ENCODE measurements around the gene MTRF1. TPM values are rescaled to one million over a fixed set of nuclear protein-coding genes. Genes with fewer than 3 reads are reported as not detected.

Gene MTRF1
- total RNA-seq, 1 donor from 2014 or later, result 17.2 TPM

- H3K4me1 Mint-ChIP-seq, result peaks cover 10% of the 10 kb centered on the region
- peaks cover 6% of the 10 kb centered on the region for H3K9me3 Mint-ChIP-seq
- H3K4me3 Mint-ChIP-seq, result no peak overlapping the region
- H3K27ac Mint-ChIP-seq, result no peak overlapping the region
- no peaks in the 10 kb centered on the region for H3K27me3 Mint-ChIP-seq (ENCODE audit: low read depth)
- no peak for TF ChIP-seq CTCF (IDR thresholded peaks at IDR 0.05; ENCODE audit: unreplicated experiment)
- peaks cover 26% of the 10 kb centered on the region for H3K36me3 Mint-ChIP-seq
- DNase-seq (ENCODE audit: low spot score in 2 of 2, unreplicated experiment in 2 of 2), result no peak
Observed at GRCh38 chr13:41259875-41260501, 3.4 kb downstream of the MTRF1 start.

GRCh38 chr13:41257535-41257934 lies 5.8 kb downstream of the MTRF1 start:
- DNase-seq (ENCODE audit: low spot score in 2 of 2, unreplicated experiment in 2 of 2), result no peak
- Mint-ChIP-seq H3K9me3 (peaks cover 6% of the 10 kb centered on the region), H3K27me3 (ENCODE audit: low read depth) (no peaks in the 10 kb centered on the region), H3K36me3 (peaks cover 33% of the 10 kb centered on the region), H3K27ac (no peak overlapping the region), H3K4me3 (no peak overlapping the region), H3K4me1 (peaks cover 3% of the 10 kb centered on the region)
- no peak for TF ChIP-seq CTCF (IDR thresholded peaks at IDR 0.05; ENCODE audit: unreplicated experiment)

- DNase-seq (ENCODE audit: low spot score in 2 of 2, unreplicated experiment in 2 of 2), result no peak
- Mint-ChIP-seq H3K27ac (no peak overlapping the region), H3K27me3 (ENCODE audit: low read depth) (no peaks in the 10 kb centered on the region), H3K4me1 (no peaks in the 10 kb centered on the region), H3K4me3 (no peak overlapping the region), H3K36me3 (peaks cover 44% of the 10 kb centered on the region), H3K9me3 (peaks cover 6% of the 10 kb centered on the region)
- TF ChIP-seq CTCF (IDR thresholded peaks at IDR 0.05; ENCODE audit: unreplicated experiment), result no peak
Observed at GRCh38 chr13:41254902-41255301, 8.5 kb downstream of the MTRF1 start.

- no peaks in the 10 kb centered on the region for H3K9me3 Mint-ChIP-seq
- H3K27ac Mint-ChIP-seq, result no peak overlapping the region
- no peak overlapping the region for H3K4me3 Mint-ChIP-seq
- peaks cover 38% of the 10 kb centered on the region for H3K36me3 Mint-ChIP-seq
- TF ChIP-seq CTCF (IDR thresholded peaks at IDR 0.05; ENCODE audit: unreplicated experiment), result no peak
- DNase-seq (ENCODE audit: low spot score in 2 of 2, unreplicated experiment in 2 of 2), result no peak
- no peaks in the 10 kb centered on the region for H3K27me3 Mint-ChIP-seq (ENCODE audit: low read depth)
- H3K4me1 Mint-ChIP-seq, result no peaks in the 10 kb centered on the region
Observed at GRCh38 chr13:41250993-41251392, 12.4 kb downstream of the MTRF1 start.

GRCh38 chr13:41246969-41247680 lies 16.3 kb downstream of the MTRF1 start:
- no peak overlapping the region for H3K4me3 Mint-ChIP-seq
- peaks cover 3% of the 10 kb centered on the region for H3K4me1 Mint-ChIP-seq
- peaks cover 23% of the 10 kb centered on the region for H3K36me3 Mint-ChIP-seq
- DNase-seq (ENCODE audit: low spot score in 2 of 2, unreplicated experiment in 2 of 2), result no peak
- H3K9me3 Mint-ChIP-seq, result no peaks in the 10 kb centered on the region
- no peak for TF ChIP-seq CTCF (IDR thresholded peaks at IDR 0.05; ENCODE audit: unreplicated experiment)
- no peaks in the 10 kb centered on the region for H3K27me3 Mint-ChIP-seq (ENCODE audit: low read depth)
- H3K27ac Mint-ChIP-seq, result no peak overlapping the region
